Fibroblast of mammary gland (primary cell): ENCODE data around the gene CCNG2.

Experiments used
- DNase-seq: peaks from one replicate; pipeline ENCODE4 v3.0.0-alpha.2; 2010; ENCODE audit warnings: low read depth
- H3K4me3 ChIP-seq: 2 replicates; pipeline ENCODE4 v1.5.1; 2011; ENCODE audit warnings: low read depth, mild to moderate bottlenecking, low read length, moderate library complexity; ENCODE audit not compliant: control insufficient read depth
- CTCF ChIP-seq: conservative IDR thresholded peaks from 2 replicates; pipeline ENCODE4 v1.5.1; 2011; ENCODE audit warnings: low read depth, low read length, inconsistent platforms; ENCODE audit not compliant: control insufficient read depth, insufficient read depth

The CCNG2 gene

GRCh38 chr4:77159806-77160205 is 2.8 kb downstream of the CCNG2 start:
- H3K4me3 ChIP-seq, result no peak overlapping the region
- no peak for DNase-seq
- TF ChIP-seq CTCF, result no peak

GRCh38 chr4:77163641-77164040 is 6.6 kb downstream of the CCNG2 start:
- no peak for DNase-seq
- TF ChIP-seq CTCF, result no peak
- no peak overlapping the region for H3K4me3 ChIP-seq

GRCh38 chr4:77167173-77167572 is 10.2 kb downstream of the CCNG2 start:
- DNase-seq, result no peak
- no peak for TF ChIP-seq CTCF
- H3K4me3 ChIP-seq, result no peak overlapping the region

GRCh38 chr4:77167866-77168265 is 10.9 kb downstream of the CCNG2 start:
- TF ChIP-seq CTCF, result no peak
- DNase-seq, result no peak

GRCh38 chr4:77169481-77169880 is 12.5 kb downstream of the CCNG2 start:
- TF ChIP-seq CTCF, result no peak
- H3K4me3 ChIP-seq, result no peak overlapping the region
- DNase-seq, result peak; percentile 30

More at GRCh38 chr4:77167866-77168265, 10.9 kb downstream of the CCNG2 start:
- no peak overlapping the region for H3K4me3 ChIP-seq

GRCh38 chr4:77170926-77171325 is 13.9 kb downstream of the CCNG2 start:
- no peak overlapping the region for H3K4me3 ChIP-seq
- TF ChIP-seq CTCF, result no peak
- no peak for DNase-seq

- no peak overlapping the region for H3K4me3 ChIP-seq
- TF ChIP-seq CTCF, result no peak
- peak; percentile 88 for DNase-seq
Observed at GRCh38 chr4:77172336-77172735, 15.3 kb downstream of the CCNG2 start.
